EH (cell line): Measurements from ENCODE around the gene SORT1.
"Not testable (repeated sequence)": the region's sequence is repeated elsewhere in the genome, so short reads cannot be mapped to it uniquely, and the experiment has no call there.

Experiments used
- DNase-seq: peaks from one replicate; pipeline ENCODE4 v3.0.0-alpha.2; 2015; ENCODE audit warnings: low read depth

SORT1 gene

GRCh38 chr1:109396871-109397580 lies 692 bp downstream of the SORT1 start:
- DNase-seq: no peak

GRCh38 chr1:109396513-109396839 lies 1.2 kb downstream of the SORT1 start:
- no peak for DNase-seq

GRCh38 chr1:109395602-109396512 lies 1.9 kb downstream of the SORT1 start:
- DNase-seq: peak; percentile 89

- DNase-seq: not testable (repeated sequence)
These were observed 2.5 kb downstream of the SORT1 start for GRCh38 chr1:109395282-109395599.

GRCh38 chr1:109394591-109395281 lies 3.0 kb downstream of the SORT1 start:
- no peak for DNase-seq

- no peak for DNase-seq
These were observed 4.0 kb downstream of the SORT1 start for GRCh38 chr1:109393617-109394233.

- DNase-seq: peak; percentile 83
These were observed 4.7 kb downstream of the SORT1 start for GRCh38 chr1:109392788-109393616.

- no peak for DNase-seq
These were observed 5.5 kb downstream of the SORT1 start for GRCh38 chr1:109392037-109392787.

- no peak for DNase-seq
These were observed 6.1 kb downstream of the SORT1 start for GRCh38 chr1:109391626-109392025.

- DNase-seq: peak; percentile 69
These were observed 6.6 kb downstream of the SORT1 start for GRCh38 chr1:109391157-109391556.

- no peak for DNase-seq
These were observed 7.9 kb downstream of the SORT1 start for GRCh38 chr1:109389638-109390341.

GRCh38 chr1:109388884-109389637 lies 8.7 kb downstream of the SORT1 start:
- no peak for DNase-seq

- no peak for DNase-seq
These were observed 9.5 kb downstream of the SORT1 start for GRCh38 chr1:109388208-109388711.

- no peak for DNase-seq
These were observed 11.5 kb downstream of the SORT1 start for GRCh38 chr1:109386054-109386717.

GRCh38 chr1:109385417-109385816 lies 12.3 kb downstream of the SORT1 start:
- DNase-seq: no peak

GRCh38 chr1:109383854-109384253 lies 13.9 kb downstream of the SORT1 start:
- no peak for DNase-seq

- DNase-seq: no peak
These were observed 14.5 kb downstream of the SORT1 start for GRCh38 chr1:109383087-109383779.

- no peak for DNase-seq
These were observed 16.1 kb downstream of the SORT1 start for GRCh38 chr1:109381573-109381972.
